ENCODE results near the gene ZNF804B. TPM values are rescaled to one million over a fixed set of nuclear protein-coding genes. Genes with fewer than 3 reads are reported as not detected.

Gene ZNF804B
- total RNA-seq, 4 donors from 2014 or later: not detected

GRCh38 chr7:88826222-88826621 lies 66.7 kb downstream of the ZNF804B start:
- TF ChIP-seq CTCF (IDR thresholded peaks at IDR 0.05): no peak
- ATAC-seq (ENCODE audit: low FRiP score): no peak
- DNase-seq (ENCODE audit: low spot score): no peak

- DNase-seq (ENCODE audit: low spot score): no peak
- no peak for ATAC-seq (ENCODE audit: low FRiP score)
- TF ChIP-seq CTCF (IDR thresholded peaks at IDR 0.05): no peak
These were observed 75.7 kb downstream of the ZNF804B start for GRCh38 chr7:88835147-88835728.

GRCh38 chr7:88842201-88842600 lies 82.7 kb downstream of the ZNF804B start:
- DNase-seq (ENCODE audit: low spot score) (no peak), ATAC-seq (ENCODE audit: low FRiP score) (no peak)
- no peak for TF ChIP-seq CTCF (IDR thresholded peaks at IDR 0.05)

- TF ChIP-seq CTCF (IDR thresholded peaks at IDR 0.05): no peak
- ATAC-seq (ENCODE audit: low FRiP score) (no peak), DNase-seq (ENCODE audit: low spot score) (no peak)
These were observed 85.6 kb downstream of the ZNF804B start for GRCh38 chr7:88845091-88845490.

- TF ChIP-seq CTCF (IDR thresholded peaks at IDR 0.05): no peak
- no peak for DNase-seq (ENCODE audit: low spot score)
- ATAC-seq (ENCODE audit: low FRiP score): no peak
These were observed 91.7 kb downstream of the ZNF804B start for GRCh38 chr7:88851220-88851619.

- ATAC-seq (ENCODE audit: low FRiP score) (no peak), DNase-seq (ENCODE audit: low spot score) (no peak)
- TF ChIP-seq CTCF (IDR thresholded peaks at IDR 0.05): no peak
These were observed 99.8 kb downstream of the ZNF804B start for GRCh38 chr7:88859288-88859687.

- TF ChIP-seq CTCF (IDR thresholded peaks at IDR 0.05): no peak
- no peak for ATAC-seq (ENCODE audit: low FRiP score)
- DNase-seq (ENCODE audit: low spot score): no peak
These were observed 106.9 kb downstream of the ZNF804B start for GRCh38 chr7:88866265-88866863.
